Ascending aorta (tissue), 2 donors: Measurements from ENCODE around the gene LRFN3. TPM values are rescaled to one million over a fixed set of nuclear protein-coding genes. Genes with fewer than 3 reads are reported as not detected.
"Not testable (repeated sequence)": the region's sequence is repeated elsewhere in the genome, so short reads cannot be mapped to it uniquely, and the experiment has no call there.

Source experiments
- DNase-seq, 2 donors: peaks; one replicate each; pipeline ENCODE4 v3.0.0-alpha.2; 2019; ENCODE audit warnings: low spot score in 2 of 2
- H3K27ac ChIP-seq, 2 donors: fragments of 200-600 bp; sonication (generic); one replicate each; pipeline ENCODE4 v1.5.1; 2016 to 2017; ENCODE audit warnings: mild to moderate bottlenecking in 1 of 2
- H3K27me3 ChIP-seq: fragments of 200-600 bp; sonication (generic); one replicate; pipeline ENCODE4 v1.5.1; 2017
- H3K36me3 ChIP-seq, 2 donors: fragments of 200-600 bp; sonication (generic); one replicate each; pipeline ENCODE4 v1.5.1; 2016
- H3K4me1 ChIP-seq, 2 donors: fragments of 200-600 bp; sonication (generic); one replicate each; pipeline ENCODE4 v1.5.1; 2016 to 2017; ENCODE audit warnings: mild to moderate bottlenecking in 1 of 2
- H3K4me3 ChIP-seq, 2 donors: fragments of 200-600 bp; sonication (generic); one replicate each; pipeline ENCODE4 v1.5.1; 2016 to 2017; ENCODE audit warnings: mild to moderate bottlenecking in 1 of 2
- H3K9me3 ChIP-seq, 2 donors: fragments of 200-600 bp; sonication (generic); one replicate each; pipeline ENCODE4 v1.5.1; 2016
- CTCF ChIP-seq, 3 experiments: fragments of 200-600 bp in 2 of 3; fragments of 450-650 bp in 1 of 3; sonication (generic) in 2 of 3; IDR thresholded peaks; one replicate each; pipeline ENCODE4 v1.5.1; 2016 to 2019; ENCODE audit warnings: antibody characterized with exemption in 3 of 3, mild to moderate bottlenecking in 1 of 3, moderate library complexity in 1 of 3
- intact Hi-C: fragments of 100-400 bp; cut with DNase I; formaldehyde crosslinking; loops from one replicate; pipeline ENCODE4 v1.15.1; 2023
- total RNA-seq: library from RNA; depleted of rRNA; stranded (reverse); fragments of >200 nt; gene quantifications from one replicate; pipeline ENCODE4 v1.1.0, GENCODE V29; 2016

Gene LRFN3
- total RNA-seq, 1 donor from 2014 or later: 26.6 TPM

GRCh38 chr19:35977446-35978222, 41.5 kb downstream of the LRFN3 start:
- intact Hi-C loops: no loop called here
- no peak overlapping the region for H3K27ac ChIP-seq
- TF ChIP-seq CTCF (IDR thresholded peaks at IDR 0.05): no peak
- H3K9me3 ChIP-seq: no peaks in the 10 kb centered on the region
- H3K4me3 ChIP-seq: no peak overlapping the region
- no peaks in the 10 kb centered on the region for H3K36me3 ChIP-seq
- DNase-seq: no peak
- no peaks in the 10 kb centered on the region for H3K4me1 ChIP-seq
- no peaks in the 10 kb centered on the region for H3K27me3 ChIP-seq

- intact Hi-C loops: no loop called here
- Histone ChIP-seq H3K4me3 (no peak overlapping the region), H3K27ac (no peak overlapping the region), H3K27me3 (no peaks in the 10 kb centered on the region), H3K4me1 (no peaks in the 10 kb centered on the region), H3K36me3 (no peaks in the 10 kb centered on the region), H3K9me3 (no peaks in the 10 kb centered on the region)
- no peak for TF ChIP-seq CTCF (IDR thresholded peaks at IDR 0.05)
- DNase-seq: no peak
Measured at GRCh38 chr19:35978271-35978670, 42.1 kb downstream of the LRFN3 start.

- intact Hi-C loops: no loop called here
- Histone ChIP-seq H3K27ac (no peak overlapping the region), H3K36me3 (no peaks in the 10 kb centered on the region), H3K9me3 (no peaks in the 10 kb centered on the region), H3K4me1 (no peaks in the 10 kb centered on the region), H3K27me3 (no peaks in the 10 kb centered on the region), H3K4me3 (no peak overlapping the region)
- DNase-seq: no peak
- TF ChIP-seq CTCF (IDR thresholded peaks at IDR 0.05): no peak
Measured at GRCh38 chr19:35978832-35979365, 42.7 kb downstream of the LRFN3 start.

- H3K9me3 ChIP-seq, H3K4me3 ChIP-seq, H3K27me3 ChIP-seq, intact Hi-C loops, DNase-seq, H3K4me1 ChIP-seq, H3K36me3 ChIP-seq, H3K27ac ChIP-seq: not testable (repeated sequence)
Measured at GRCh38 chr19:35980997-35981396, 44.8 kb downstream of the LRFN3 start.

GRCh38 chr19:35983177-35983576, 47.0 kb downstream of the LRFN3 start:
- H3K36me3 ChIP-seq: no peaks in the 10 kb centered on the region
- TF ChIP-seq CTCF (IDR thresholded peaks at IDR 0.05): no peak
- no peak overlapping the region for H3K27ac ChIP-seq
- no peak overlapping the region for H3K4me3 ChIP-seq
- H3K9me3 ChIP-seq: no peaks in the 10 kb centered on the region
- no peak for DNase-seq
- intact Hi-C loops: no loop called here
- peaks cover 0 to 3% of the 10 kb centered on the region in 2 donors for H3K4me1 ChIP-seq
- no peaks in the 10 kb centered on the region for H3K27me3 ChIP-seq

GRCh38 chr19:35986111-35986510, 49.9 kb downstream of the LRFN3 start:
- Histone ChIP-seq H3K27ac (no peak overlapping the region), H3K4me1 (peaks cover 0 to 3% of the 10 kb centered on the region in 2 donors), H3K4me3 (no peak overlapping the region), H3K27me3 (no peaks in the 10 kb centered on the region), H3K36me3 (no peaks in the 10 kb centered on the region), H3K9me3 (no peaks in the 10 kb centered on the region)
- intact Hi-C loops: no loop called here
- no peak for TF ChIP-seq CTCF (IDR thresholded peaks at IDR 0.05)
- no peak for DNase-seq
